ES-I3 (cell line): Measurements from ENCODE around the gene ATP6V0A1.
"Not testable (repeated sequence)": the region's sequence is repeated elsewhere in the genome, so short reads cannot be mapped to it uniquely, and the experiment has no call there.

Experiments
- H3K36me3 ChIP-seq: 2 replicates; pipeline ENCODE4 v1.6.1; 2013; ENCODE audit warnings: mild to moderate bottlenecking, low read length, control low read depth, moderate library complexity; ENCODE audit not compliant: insufficient read depth
- H3K4me1 ChIP-seq: 2 replicates; pipeline ENCODE4 v1.6.1; 2013; ENCODE audit warnings: mild to moderate bottlenecking, control low read depth, low read length; ENCODE audit not compliant: insufficient read depth
- H3K9ac ChIP-seq: 2 replicates; pipeline ENCODE4 v1.6.1; 2013; ENCODE audit warnings: low read depth, mild to moderate bottlenecking, low read length, moderate library complexity
- H3K9me3 ChIP-seq: 2 replicates; pipeline ENCODE4 v1.6.1; 2013; ENCODE audit warnings: mild to moderate bottlenecking, low read length, moderate library complexity; ENCODE audit not compliant: control insufficient read depth, insufficient read depth

The ATP6V0A1 gene

GRCh38 chr17:42423766-42424165 is 34.9 kb upstream of the ATP6V0A1 start:
- H3K9ac ChIP-seq: peak overlapping the region; percentile 99
- peaks cover 18% of the 10 kb centered on the region for H3K4me1 ChIP-seq
- no peaks in the 10 kb centered on the region for H3K36me3 ChIP-seq
- H3K9me3 ChIP-seq: no peaks in the 10 kb centered on the region

- Histone ChIP-seq H3K4me1 (peaks cover 20% of the 10 kb centered on the region), H3K36me3 (no peaks in the 10 kb centered on the region), H3K9me3 (no peaks in the 10 kb centered on the region), H3K9ac (no peak overlapping the region)
Measured at GRCh38 chr17:42424991-42425610, 33.6 kb upstream of the ATP6V0A1 start.

- Histone ChIP-seq H3K9ac (no peak overlapping the region), H3K4me1 (peaks cover 10% of the 10 kb centered on the region; the same call in 1 of the 2 replicates), H3K36me3 (no peaks in the 10 kb centered on the region), H3K9me3 (no peaks in the 10 kb centered on the region)
Measured at GRCh38 chr17:42428141-42428944, 30.3 kb upstream of the ATP6V0A1 start.

GRCh38 chr17:42429726-42430447 is 28.8 kb upstream of the ATP6V0A1 start:
- peaks cover 10% of the 10 kb centered on the region; the same call in 1 of the 2 replicates for H3K4me1 ChIP-seq
- no peaks in the 10 kb centered on the region for H3K9me3 ChIP-seq
- H3K9ac ChIP-seq: no peak overlapping the region
- H3K36me3 ChIP-seq: no peaks in the 10 kb centered on the region

GRCh38 chr17:42431758-42432161 is 26.9 kb upstream of the ATP6V0A1 start:
- H3K9ac ChIP-seq: no peak overlapping the region
- peaks cover 10% of the 10 kb centered on the region; the same call in 1 of the 2 replicates for H3K4me1 ChIP-seq
- no peaks in the 10 kb centered on the region for H3K9me3 ChIP-seq
- H3K36me3 ChIP-seq: no peaks in the 10 kb centered on the region

GRCh38 chr17:42436391-42436790 is 22.3 kb upstream of the ATP6V0A1 start:
- peaks cover under 1% of the 10 kb centered on the region; the same call in 1 of the 2 replicates for H3K4me1 ChIP-seq
- no peaks in the 10 kb centered on the region for H3K9me3 ChIP-seq
- no peak overlapping the region for H3K9ac ChIP-seq
- H3K36me3 ChIP-seq: no peaks in the 10 kb centered on the region

GRCh38 chr17:42438600-42439567 is 19.8 kb upstream of the ATP6V0A1 start:
- H3K36me3 ChIP-seq: no peaks in the 10 kb centered on the region
- no peak overlapping the region for H3K9ac ChIP-seq
- peaks cover 11% of the 10 kb centered on the region; the same call in 1 of the 2 replicates for H3K4me1 ChIP-seq
- H3K9me3 ChIP-seq: no peaks in the 10 kb centered on the region

- no peak overlapping the region for H3K9ac ChIP-seq
- peaks cover 11% of the 10 kb centered on the region; the same call in 1 of the 2 replicates for H3K4me1 ChIP-seq
- H3K9me3 ChIP-seq: no peaks in the 10 kb centered on the region
Measured at GRCh38 chr17:42441371-42442195, 17.1 kb upstream of the ATP6V0A1 start.

GRCh38 chr17:42442196-42442565 is 16.5 kb upstream of the ATP6V0A1 start:
- Histone ChIP-seq H3K9me3 (no peaks in the 10 kb centered on the region), H3K9ac (no peak overlapping the region), H3K36me3 (no peaks in the 10 kb centered on the region), H3K4me1 (peaks cover 11% of the 10 kb centered on the region; the same call in 1 of the 2 replicates)

More at GRCh38 chr17:42441371-42442195, 17.1 kb upstream of the ATP6V0A1 start:
- no peaks in the 10 kb centered on the region for H3K36me3 ChIP-seq

- H3K9ac ChIP-seq, H3K4me1 ChIP-seq, H3K9me3 ChIP-seq, H3K36me3 ChIP-seq: not testable (repeated sequence)
Measured at GRCh38 chr17:42449176-42449575, 9.5 kb upstream of the ATP6V0A1 start.

- H3K9me3 ChIP-seq, H3K4me1 ChIP-seq, H3K36me3 ChIP-seq, H3K9ac ChIP-seq: not testable (repeated sequence)
Measured at GRCh38 chr17:42449838-42450237, 8.8 kb upstream of the ATP6V0A1 start.

GRCh38 chr17:42451270-42451669 is 7.4 kb upstream of the ATP6V0A1 start:
- not testable (repeated sequence) for H3K36me3 ChIP-seq, H3K9ac ChIP-seq, H3K9me3 ChIP-seq, H3K4me1 ChIP-seq

GRCh38 chr17:42453439-42453838 is 5.2 kb upstream of the ATP6V0A1 start:
- H3K9me3 ChIP-seq: no peaks in the 10 kb centered on the region
- no peaks in the 10 kb centered on the region for H3K36me3 ChIP-seq
- H3K4me1 ChIP-seq: 0 out of 2 replicates have a peak, but pooled peaks cover 3% of the 10 kb centered on the region
- H3K9ac ChIP-seq: no peak overlapping the region
